ENCODE results near the gene FXYD5.

GRCh38 chr19:35112995-35113688, 41.4 kb upstream of the FXYD5 start:
- no peak for TF ChIP-seq EZH2 (IDR thresholded peaks at IDR 0.05)
- TF ChIP-seq CTCF (IDR thresholded peaks at IDR 0.05 in 2 of 3, conservative IDR thresholded peaks at IDR 0.05 in 1 of 3; ENCODE audit: borderline replicate concordance in 1 of 3, insufficient read depth in 1 of 3, low read depth in 2 of 3, low read length in 2 of 3): no peak
- no peak for TF ChIP-seq YY1 (IDR thresholded peaks at IDR 0.05; ENCODE audit: extremely low read depth, insufficient replicate concordance, low read depth, low read length)
- TF ChIP-seq CEBPB (IDR thresholded peaks at IDR 0.05; ENCODE audit: low read depth): no peak
- no peak for TF ChIP-seq POLR2AphosphoS5 (IDR thresholded peaks at IDR 0.05; ENCODE audit: low read depth, low read length)
- no peak for TF ChIP-seq REST (IDR thresholded peaks at IDR 0.05; ENCODE audit: low read depth)
- TF ChIP-seq MAX (IDR thresholded peaks at IDR 0.05): no peak
